Upper lobe of right lung (tissue), 1 donor: ENCODE data around the gene P2RY14. TPM values are rescaled to one million over a fixed set of nuclear protein-coding genes. Genes with fewer than 3 reads are reported as not detected.

Experiments used
- ATAC-seq: fragments of 200-7000 bp; cut with Tn5 transposase; one replicate; pipeline ENCODE4 v1.9.1; 2020; ENCODE audit warnings: mild to moderate bottlenecking, moderate library complexity
- DNase-seq: peaks from one replicate; pipeline ENCODE4 v3.0.0-alpha.2; 2020
- H3K27ac ChIP-seq: fragments of 200-600 bp; one replicate; pipeline ENCODE4 v1.8.0; 2022
- H3K27me3 ChIP-seq: fragments of 200-600 bp; one replicate; pipeline ENCODE4 v1.8.0; 2022; ENCODE audit warnings: mild to moderate bottlenecking
- H3K36me3 ChIP-seq: fragments of 200-600 bp; one replicate; pipeline ENCODE4 v1.8.0; 2022
- H3K4me1 ChIP-seq: fragments of 200-600 bp; one replicate; pipeline ENCODE4 v1.8.0; 2022
- H3K4me3 ChIP-seq: fragments of 200-600 bp; one replicate; pipeline ENCODE4 v1.8.0; 2022; ENCODE audit warnings: mild to moderate bottlenecking
- H3K9me3 ChIP-seq: fragments of 200-600 bp; one replicate; pipeline ENCODE4 v1.8.0; 2022
- CTCF ChIP-seq: fragments of 200-600 bp; IDR thresholded peaks from one replicate; pipeline ENCODE4 v1.8.0; 2022; ENCODE audit warnings: antibody characterized with exemption
- intact Hi-C: fragments of 100-400 bp; cut with DNase I; formaldehyde crosslinking; loops from one replicate; pipeline ENCODE4 v1.11.0; 2022
- total RNA-seq: library from RNA; stranded (reverse); fragmentation: NEBNext Ultra II Directional; extraction: Animal tissue kit (Norgen Biotek cat#: 25700); gene quantifications from one replicate; pipeline ENCODE4 v1.2.1, GENCODE V29; 2021
- donor health status: DM: no; HTN: yes; CAD: no; lungs with severe emphysema.

Gene P2RY14
- total RNA-seq, 1 donor from 2014 or later, result 7.2 TPM

DNA sequence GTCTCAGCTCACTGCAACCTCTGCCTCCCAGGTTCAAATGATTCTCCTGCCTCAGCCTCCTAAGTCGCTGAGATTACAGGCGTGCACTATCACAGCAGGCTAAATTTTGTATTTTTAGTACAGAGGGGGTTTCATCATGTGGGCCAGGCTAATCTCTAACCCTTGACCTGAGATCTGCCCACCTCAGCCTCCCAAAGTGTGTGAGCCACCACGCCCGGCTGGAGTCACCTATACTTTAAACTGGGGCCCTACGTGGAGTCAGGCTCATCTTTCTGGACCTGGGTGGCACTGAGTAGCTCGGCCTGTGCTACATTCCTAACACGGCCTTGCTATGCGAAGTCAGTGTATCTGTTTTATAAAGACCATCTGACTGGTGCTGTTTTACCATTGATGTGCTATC is 81.1 kb downstream of the P2RY14 start:
- H3K36me3 ChIP-seq, result no peaks in the 10 kb centered on the region
- H3K27me3 ChIP-seq, result no peaks in the 10 kb centered on the region
- DNase-seq (no peak), ATAC-seq (no peak)
- no peaks in the 10 kb centered on the region for H3K9me3 ChIP-seq
- no peak overlapping the region for H3K27ac ChIP-seq
- intact Hi-C loops, result no loop called here
- no peak overlapping the region for H3K4me3 ChIP-seq
- H3K4me1 ChIP-seq, result no peaks in the 10 kb centered on the region
- no peak for TF ChIP-seq CTCF

DNA sequence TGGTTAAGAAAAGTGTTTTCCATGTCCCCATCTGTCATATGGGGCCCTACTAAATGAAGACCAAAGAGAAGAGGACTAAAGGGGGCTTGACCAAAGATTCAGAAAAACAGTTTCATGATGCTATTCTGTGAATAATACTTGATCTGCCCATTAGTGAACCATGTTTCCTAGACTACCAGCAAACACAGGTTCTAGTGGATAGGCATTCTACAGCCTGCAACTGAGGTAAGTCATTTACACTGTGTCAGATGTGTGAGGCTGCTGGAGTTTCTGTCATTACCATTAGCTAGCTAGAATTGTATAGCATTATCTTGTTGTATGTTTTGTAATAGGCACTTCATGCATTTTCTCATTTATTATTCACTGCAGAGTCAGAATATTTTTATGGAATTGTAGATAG is 81.9 kb downstream of the P2RY14 start:
- intact Hi-C loops, result no loop called here
- ATAC-seq, result no peak
- no peaks in the 10 kb centered on the region for H3K4me1 ChIP-seq
- TF ChIP-seq CTCF, result no peak
- DNase-seq, result no peak
- H3K4me3 ChIP-seq, result no peak overlapping the region
- H3K27me3 ChIP-seq, result no peaks in the 10 kb centered on the region
- no peaks in the 10 kb centered on the region for H3K36me3 ChIP-seq
- no peak overlapping the region for H3K27ac ChIP-seq
- H3K9me3 ChIP-seq, result no peaks in the 10 kb centered on the region

DNA sequence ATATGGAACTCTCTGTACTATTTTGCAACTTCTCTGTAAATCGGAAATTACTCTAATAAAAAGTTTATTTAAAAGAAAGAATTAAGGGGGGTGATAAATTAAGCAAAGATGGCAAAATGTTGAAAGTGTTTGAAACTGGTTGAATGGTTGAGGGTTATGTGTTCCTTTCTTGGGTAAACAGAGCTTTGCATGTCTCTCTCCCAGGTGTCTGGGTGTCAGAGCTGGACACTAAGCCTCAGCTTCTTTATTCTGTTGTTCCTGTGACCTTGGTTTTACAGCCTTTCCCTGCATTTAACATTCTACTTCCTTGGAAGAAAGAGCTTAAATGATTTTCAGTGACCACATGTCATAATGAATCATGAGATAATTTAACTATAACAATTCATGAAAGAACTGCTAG is 82.5 kb downstream of the P2RY14 start:
- ATAC-seq (no peak), DNase-seq (no peak)
- Histone ChIP-seq H3K9me3 (no peaks in the 10 kb centered on the region), H3K4me1 (no peaks in the 10 kb centered on the region), H3K36me3 (no peaks in the 10 kb centered on the region), H3K27me3 (no peaks in the 10 kb centered on the region), H3K4me3 (no peak overlapping the region), H3K27ac (no peak overlapping the region)
- TF ChIP-seq CTCF, result no peak
- intact Hi-C loops, result no loop called here

DNA sequence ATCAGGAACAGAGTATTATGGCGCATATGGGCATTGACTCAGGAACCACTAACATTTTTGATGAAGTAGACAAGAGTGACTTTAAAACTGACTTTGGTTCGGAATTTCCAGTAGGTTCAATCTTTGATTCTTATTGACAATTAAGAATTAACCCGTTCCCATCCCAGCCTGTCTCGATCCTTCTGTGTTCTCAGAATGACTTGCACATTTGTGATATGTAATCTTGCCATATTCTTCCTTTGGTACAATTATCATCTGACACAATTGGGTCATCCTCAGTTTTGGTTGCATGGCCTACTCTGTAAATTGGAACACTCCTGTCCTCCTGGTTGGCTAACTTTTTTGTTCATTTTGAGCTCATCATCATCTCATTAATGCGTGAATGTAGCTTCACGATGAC is 85.8 kb downstream of the P2RY14 start:
- TF ChIP-seq CTCF, result no peak
- ATAC-seq (no peak), DNase-seq (no peak)
- Histone ChIP-seq H3K9me3 (no peaks in the 10 kb centered on the region), H3K4me1 (no peaks in the 10 kb centered on the region), H3K27me3 (no peaks in the 10 kb centered on the region), H3K27ac (no peak overlapping the region), H3K36me3 (no peaks in the 10 kb centered on the region), H3K4me3 (no peak overlapping the region)
- intact Hi-C loops, result no loop called here

GRCh38 chr3:151191095-151191494 is 87.2 kb downstream of the P2RY14 start:
- DNase-seq, result no peak
- no peak for ATAC-seq
- Histone ChIP-seq H3K4me1 (no peaks in the 10 kb centered on the region), H3K36me3 (no peaks in the 10 kb centered on the region), H3K4me3 (no peak overlapping the region), H3K27ac (no peak overlapping the region), H3K27me3 (no peaks in the 10 kb centered on the region), H3K9me3 (no peaks in the 10 kb centered on the region)
- intact Hi-C loops, result no loop called here
- TF ChIP-seq CTCF, result no peak

DNA sequence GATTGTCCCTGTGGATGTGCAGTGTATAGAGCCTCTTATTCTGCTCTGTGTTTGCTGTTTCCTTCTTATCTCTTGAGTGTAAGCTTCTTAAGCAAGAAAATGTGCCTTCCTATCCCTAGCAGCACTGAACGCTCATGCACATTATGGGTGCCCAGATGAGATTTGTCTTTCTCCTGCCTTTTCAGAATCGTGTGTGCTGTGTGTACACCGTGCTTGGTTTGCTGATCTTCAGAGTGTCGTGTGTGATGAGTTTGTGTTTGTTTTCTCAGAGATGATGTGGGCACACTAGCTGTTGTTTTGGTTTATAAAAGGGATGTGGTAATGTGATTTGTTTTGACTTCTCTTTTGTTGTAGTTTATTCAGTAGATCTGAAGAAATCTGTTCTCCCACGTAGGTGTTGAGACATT is 95.1 kb downstream of the P2RY14 start:
- H3K36me3 ChIP-seq, result no peaks in the 10 kb centered on the region
- DNase-seq, result no peak
- no peaks in the 10 kb centered on the region for H3K27me3 ChIP-seq
- peaks cover 5% of the 10 kb centered on the region for H3K4me1 ChIP-seq
- TF ChIP-seq CTCF, result no peak
- no peaks in the 10 kb centered on the region for H3K9me3 ChIP-seq
- peak; percentile 42 for ATAC-seq
- intact Hi-C loops, result no loop called here
- no peak overlapping the region for H3K4me3 ChIP-seq
- H3K27ac ChIP-seq, result no peak overlapping the region
